ENCODE data around the gene IL18BP.

IL18BP gene

GRCh38 chr11:72039856-72040401 is 41.2 kb downstream of the IL18BP start:
- Histone ChIP-seq H3K4me3 (ENCODE audit: low read depth, low read length) (peak overlapping the region; percentile 30), H3K4me1 (ENCODE audit: control insufficient read depth, insufficient read depth, low read length) (peaks cover 32% of the 10 kb centered on the region), H3K9ac (ENCODE audit: low read depth, low read length) (peak overlapping the region; percentile 28), H3K27me3 (ENCODE audit: control insufficient read depth, insufficient read depth, low read length) (no peaks in the 10 kb centered on the region), H3K9me3 (ENCODE audit: control insufficient read depth, insufficient read depth, low read length) (no peaks in the 10 kb centered on the region), H3K36me3 (ENCODE audit: control insufficient read depth, insufficient read depth, low read length) (no peaks in the 10 kb centered on the region)

- peak overlapping the region; percentile 28 for H3K9ac ChIP-seq (ENCODE audit: low read depth, low read length)
- peaks cover 32% of the 10 kb centered on the region for H3K4me1 ChIP-seq (ENCODE audit: control insufficient read depth, insufficient read depth, low read length)
- peaks cover under 1% of the 10 kb centered on the region for H3K36me3 ChIP-seq (ENCODE audit: control insufficient read depth, insufficient read depth, low read length)
- H3K4me3 ChIP-seq (ENCODE audit: low read depth, low read length), result peak overlapping the region; percentile 30
- H3K9me3 ChIP-seq (ENCODE audit: control insufficient read depth, insufficient read depth, low read length), result no peaks in the 10 kb centered on the region
- no peaks in the 10 kb centered on the region for H3K27me3 ChIP-seq (ENCODE audit: control insufficient read depth, insufficient read depth, low read length)
These were observed 42.0 kb downstream of the IL18BP start for GRCh38 chr11:72040491-72041363.

GRCh38 chr11:72041364-72042063 is 42.8 kb downstream of the IL18BP start:
- peaks cover 4% of the 10 kb centered on the region for H3K36me3 ChIP-seq (ENCODE audit: control insufficient read depth, insufficient read depth, low read length)
- H3K9ac ChIP-seq (ENCODE audit: low read depth, low read length), result peak overlapping the region; percentile 48
- H3K9me3 ChIP-seq (ENCODE audit: control insufficient read depth, insufficient read depth, low read length), result no peaks in the 10 kb centered on the region
- H3K4me3 ChIP-seq (ENCODE audit: low read depth, low read length), result peak overlapping the region; percentile 30
- H3K27me3 ChIP-seq (ENCODE audit: control insufficient read depth, insufficient read depth, low read length), result no peaks in the 10 kb centered on the region
- H3K4me1 ChIP-seq (ENCODE audit: control insufficient read depth, insufficient read depth, low read length), result peaks cover 32% of the 10 kb centered on the region

- peaks cover 29% of the 10 kb centered on the region for H3K4me1 ChIP-seq (ENCODE audit: control insufficient read depth, insufficient read depth, low read length)
These were observed 43.5 kb downstream of the IL18BP start for GRCh38 chr11:72042064-72042745.

GRCh38 chr11:72045849-72046248 is 47.1 kb downstream of the IL18BP start:
- peaks cover 10% of the 10 kb centered on the region for H3K4me1 ChIP-seq (ENCODE audit: control insufficient read depth, insufficient read depth, low read length)
- H3K9me3 ChIP-seq (ENCODE audit: control insufficient read depth, insufficient read depth, low read length), result no peaks in the 10 kb centered on the region
- H3K36me3 ChIP-seq (ENCODE audit: control insufficient read depth, insufficient read depth, low read length), result peaks cover 4% of the 10 kb centered on the region
- no peaks in the 10 kb centered on the region for H3K27me3 ChIP-seq (ENCODE audit: control insufficient read depth, insufficient read depth, low read length)
- H3K4me3 ChIP-seq (ENCODE audit: low read depth, low read length), result no peak overlapping the region
- H3K9ac ChIP-seq (ENCODE audit: low read depth, low read length), result no peak overlapping the region

More at GRCh38 chr11:72042064-72042745, 43.5 kb downstream of the IL18BP start:
- peaks cover 4% of the 10 kb centered on the region for H3K36me3 ChIP-seq (ENCODE audit: control insufficient read depth, insufficient read depth, low read length)
- no peaks in the 10 kb centered on the region for H3K27me3 ChIP-seq (ENCODE audit: control insufficient read depth, insufficient read depth, low read length)
- H3K4me3 ChIP-seq (ENCODE audit: low read depth, low read length), result peak overlapping the region; percentile 30
- H3K9me3 ChIP-seq (ENCODE audit: control insufficient read depth, insufficient read depth, low read length), result no peaks in the 10 kb centered on the region
- H3K9ac ChIP-seq (ENCODE audit: low read depth, low read length), result peak overlapping the region; percentile 48

- H3K9ac ChIP-seq (ENCODE audit: low read depth, low read length), result no peak overlapping the region
- no peaks in the 10 kb centered on the region for H3K27me3 ChIP-seq (ENCODE audit: control insufficient read depth, insufficient read depth, low read length)
- H3K4me3 ChIP-seq (ENCODE audit: low read depth, low read length), result no peak overlapping the region
- no peaks in the 10 kb centered on the region for H3K9me3 ChIP-seq (ENCODE audit: control insufficient read depth, insufficient read depth, low read length)
- H3K36me3 ChIP-seq (ENCODE audit: control insufficient read depth, insufficient read depth, low read length), result peaks cover 4% of the 10 kb centered on the region
- peaks cover 2% of the 10 kb centered on the region for H3K4me1 ChIP-seq (ENCODE audit: control insufficient read depth, insufficient read depth, low read length)
These were observed 50.2 kb downstream of the IL18BP start for GRCh38 chr11:72048766-72049460.
